Measurements from ENCODE around the gene ERC2.

GRCh38 chr3:55702822-55703221, 765.4 kb downstream of the ERC2 start:
- TF ChIP-seq, protein P1, sequence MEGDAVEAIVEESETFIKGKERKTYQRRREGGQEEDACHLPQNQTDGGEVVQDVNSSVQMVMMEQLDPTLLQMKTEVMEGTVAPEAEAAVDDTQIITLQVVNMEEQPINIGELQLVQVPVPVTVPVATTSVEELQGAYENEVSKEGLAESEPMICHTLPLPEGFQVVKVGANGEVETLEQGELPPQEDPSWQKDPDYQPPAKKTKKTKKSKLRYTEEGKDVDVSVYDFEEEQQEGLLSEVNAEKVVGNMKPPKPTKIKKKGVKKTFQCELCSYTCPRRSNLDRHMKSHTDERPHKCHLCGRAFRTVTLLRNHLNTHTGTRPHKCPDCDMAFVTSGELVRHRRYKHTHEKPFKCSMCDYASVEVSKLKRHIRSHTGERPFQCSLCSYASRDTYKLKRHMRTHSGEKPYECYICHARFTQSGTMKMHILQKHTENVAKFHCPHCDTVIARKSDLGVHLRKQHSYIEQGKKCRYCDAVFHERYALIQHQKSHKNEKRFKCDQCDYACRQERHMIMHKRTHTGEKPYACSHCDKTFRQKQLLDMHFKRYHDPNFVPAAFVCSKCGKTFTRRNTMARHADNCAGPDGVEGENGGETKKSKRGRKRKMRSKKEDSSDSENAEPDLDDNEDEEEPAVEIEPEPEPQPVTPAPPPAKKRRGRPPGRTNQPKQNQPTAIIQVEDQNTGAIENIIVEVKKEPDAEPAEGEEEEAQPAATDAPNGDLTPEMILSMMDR (IDR thresholded peaks at IDR 0.05; ENCODE audit: low read depth, low read length): no peak
- TF ChIP-seq POLR2A (IDR thresholded peaks at IDR 0.05; ENCODE audit: extremely low read depth, insufficient read length): no peak
- TF ChIP-seq, protein P2, sequence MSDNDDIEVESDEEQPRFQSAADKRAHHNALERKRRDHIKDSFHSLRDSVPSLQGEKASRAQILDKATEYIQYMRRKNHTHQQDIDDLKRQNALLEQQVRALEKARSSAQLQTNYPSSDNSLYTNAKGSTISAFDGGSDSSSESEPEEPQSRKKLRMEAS (IDR thresholded peaks at IDR 0.05; ENCODE audit: low read depth, low read length): no peak

Measured in NB4 (cell line).